C1 segment of cervical spinal cord (tissue), 14 donors: ENCODE results near the gene MTSS2.

Experiments used
- DNase-seq, 14 donors: peaks; one replicate each; lab custom pipeline; 2025; lab: John Stamatoyannopoulos, UW

MTSS2 gene

DNA sequence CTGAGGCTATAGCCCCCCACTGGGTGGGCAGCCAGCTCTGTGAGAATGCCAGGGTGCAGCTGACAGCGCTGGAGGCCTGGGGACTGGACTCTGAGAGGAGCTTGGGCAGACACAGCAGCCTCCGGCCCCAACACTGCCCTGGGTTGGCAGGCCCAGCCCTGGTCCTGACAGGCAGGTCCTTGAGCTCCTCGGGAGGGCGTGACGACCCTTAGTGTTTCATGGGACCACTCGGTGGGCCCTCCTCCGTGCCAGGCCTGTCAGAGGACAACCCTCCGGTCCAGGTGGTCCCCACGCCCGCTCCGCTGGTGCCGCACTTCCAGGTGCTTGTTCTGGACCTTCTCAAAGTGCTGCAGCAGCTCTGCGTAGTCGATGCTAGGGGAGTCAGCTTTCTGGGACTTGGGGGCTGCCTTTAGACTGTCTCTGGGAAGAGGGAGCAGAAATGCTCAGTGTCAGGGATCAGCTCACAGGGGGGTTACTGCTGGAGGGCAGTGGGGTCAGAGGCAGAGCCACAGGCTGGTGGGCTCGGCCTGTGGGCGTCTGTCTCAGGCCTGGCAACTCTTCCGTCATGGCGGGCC lies 1.9 kb upstream of the MTSS2 start:
- peak in 2 of 14 donors; percentile 54 to 56 for DNase-seq

DNA sequence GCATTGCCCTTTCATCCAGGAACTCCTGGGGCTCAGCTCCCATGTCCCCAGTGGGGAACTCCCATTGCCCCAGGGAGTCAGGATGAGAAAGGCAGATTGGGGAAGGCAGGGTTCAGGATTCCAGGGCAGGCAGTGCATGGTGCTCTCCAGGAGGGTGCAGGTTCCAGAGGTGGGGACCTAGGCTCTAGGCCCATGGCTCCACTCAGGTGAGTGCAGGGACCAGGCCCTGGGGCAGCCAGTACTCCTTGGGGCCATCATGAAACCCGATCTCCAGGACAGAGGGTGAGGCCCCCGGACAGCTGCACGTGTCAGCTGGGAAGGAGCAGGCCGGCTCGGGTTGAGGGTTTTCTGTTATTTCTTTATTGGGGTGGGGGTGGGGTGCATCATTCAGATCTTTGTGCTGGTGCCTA lies 1.3 kb upstream of the MTSS2 start:
- DNase-seq = no peak

DNA sequence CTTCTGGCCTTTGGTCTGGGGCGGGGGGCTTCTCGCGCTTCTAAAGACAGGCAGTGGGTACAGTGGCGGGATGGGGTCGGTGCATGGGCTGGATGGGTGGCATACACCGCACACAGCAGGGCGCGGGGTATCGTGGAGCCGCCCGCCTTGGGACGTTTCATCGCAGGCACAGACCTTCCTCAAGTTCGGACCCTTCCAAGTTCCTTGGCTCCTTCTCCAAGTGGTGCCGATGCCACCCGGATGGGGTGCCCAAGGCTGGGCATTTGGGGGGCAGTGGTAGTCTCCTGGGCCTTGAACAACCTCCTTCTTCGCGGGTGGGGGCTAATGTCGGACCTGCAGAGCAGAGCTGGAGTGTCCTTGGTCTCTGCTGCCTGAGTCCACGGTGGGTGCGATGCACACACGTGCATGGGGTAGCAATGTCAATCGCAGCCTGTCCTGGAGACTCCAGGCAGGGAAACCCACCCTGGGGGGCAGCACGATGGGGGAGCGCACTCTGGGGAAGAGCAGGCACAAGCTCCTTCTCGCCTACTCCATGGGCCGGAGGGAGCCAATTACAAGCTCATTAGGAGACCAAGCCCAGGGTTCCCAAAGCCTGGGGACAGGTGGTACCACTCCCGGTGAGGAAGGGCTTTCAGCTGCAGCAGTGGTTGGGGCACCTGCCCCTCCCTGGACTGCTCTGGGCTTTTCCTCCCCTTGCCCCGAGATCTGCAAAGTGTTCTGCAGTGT lies 686 bp upstream of the MTSS2 start:
- DNase-seq = peak in 1 of 14 donors; percentile 49

DNA sequence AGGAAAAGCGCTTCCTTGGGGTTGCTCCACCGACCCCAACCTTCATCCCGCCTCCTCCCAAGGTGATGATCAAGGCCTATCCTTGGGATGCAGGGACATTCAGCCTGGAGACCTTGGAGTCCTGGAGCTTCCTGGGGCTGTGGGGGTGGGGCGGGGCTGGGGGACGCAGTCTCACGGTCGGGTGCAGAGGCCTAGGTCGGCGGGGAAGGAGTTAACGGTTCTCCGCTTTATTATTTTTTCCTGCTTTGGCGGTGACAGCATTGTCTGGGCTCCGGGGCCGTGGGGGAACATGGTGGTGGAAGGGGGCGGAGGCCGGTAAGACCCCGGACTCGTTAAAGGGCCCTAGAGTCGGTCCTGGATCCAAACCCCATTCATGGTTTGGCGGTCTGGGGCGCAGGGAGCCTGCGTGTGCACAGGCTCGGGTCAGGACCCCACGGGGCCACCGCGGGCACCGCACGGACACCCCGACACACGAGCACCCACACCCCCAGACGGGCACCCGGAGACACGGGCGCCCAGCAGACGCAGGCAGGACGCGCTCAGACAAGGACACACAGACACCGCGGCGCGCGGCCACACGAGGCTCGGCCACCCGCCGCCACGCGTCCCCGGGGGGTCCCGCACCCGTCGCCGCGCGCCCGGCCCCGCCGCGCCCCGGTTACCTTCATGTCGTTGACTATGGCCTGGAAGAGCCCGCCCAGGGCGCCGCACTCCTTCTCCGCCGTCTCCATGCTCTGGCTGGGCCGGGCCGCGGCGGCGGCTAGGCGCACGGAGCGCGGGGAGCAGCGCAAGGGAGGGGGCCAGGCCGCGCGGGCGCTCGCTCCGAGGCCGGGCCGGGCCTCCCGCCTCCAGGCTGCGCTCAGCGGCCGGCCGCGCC lies 554 bp downstream of the MTSS2 start:
- peak in 1 of 14 donors; percentile 47 for DNase-seq

DNA sequence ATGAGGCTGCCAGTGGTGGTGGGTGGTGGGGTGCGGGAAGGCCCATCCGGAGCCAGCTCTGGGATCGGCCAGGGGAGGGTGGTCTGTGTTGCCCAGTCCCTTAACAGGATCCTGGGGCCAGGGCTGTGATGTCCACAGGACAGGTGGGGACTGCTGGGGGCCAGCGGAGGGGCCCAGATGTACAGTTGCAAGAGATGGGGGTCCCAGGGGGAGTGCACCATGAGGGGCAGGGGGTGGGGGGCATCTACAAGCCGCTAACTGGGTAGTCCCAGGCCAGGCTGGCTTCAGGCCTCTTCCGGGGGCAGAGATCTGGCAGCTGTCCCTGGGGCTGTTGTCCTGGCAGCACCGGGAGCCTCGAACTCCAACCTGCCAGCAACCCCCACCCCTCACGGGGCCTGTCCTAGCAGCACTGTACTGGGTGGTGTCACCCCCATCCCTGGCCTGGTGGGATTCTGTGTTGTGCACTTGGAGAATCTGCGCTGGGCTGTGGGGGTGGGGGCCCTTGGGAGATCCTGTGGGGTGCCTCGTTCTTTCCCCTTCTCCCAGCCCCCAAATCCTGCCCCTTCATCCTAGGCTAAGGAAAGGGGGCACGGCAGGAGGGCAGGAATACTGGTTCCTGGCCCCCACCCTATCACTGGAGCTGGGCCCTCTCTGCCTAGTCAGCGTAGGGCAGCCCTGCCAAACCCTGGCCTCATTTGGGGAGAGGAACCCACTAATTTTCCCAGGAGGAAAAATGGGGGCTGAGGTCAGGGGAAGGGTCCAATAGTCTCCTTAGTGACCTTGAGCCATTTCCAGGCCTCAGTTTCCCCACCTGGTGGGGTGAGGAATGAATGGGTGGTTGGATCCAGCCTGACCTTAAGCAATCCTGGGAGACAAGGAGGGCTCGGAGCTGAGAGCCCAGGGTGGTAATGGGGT lies 1.4 kb downstream of the MTSS2 start:
- peak in 3 of 14 donors; percentile 27 to 48 (median 46) for DNase-seq

DNA sequence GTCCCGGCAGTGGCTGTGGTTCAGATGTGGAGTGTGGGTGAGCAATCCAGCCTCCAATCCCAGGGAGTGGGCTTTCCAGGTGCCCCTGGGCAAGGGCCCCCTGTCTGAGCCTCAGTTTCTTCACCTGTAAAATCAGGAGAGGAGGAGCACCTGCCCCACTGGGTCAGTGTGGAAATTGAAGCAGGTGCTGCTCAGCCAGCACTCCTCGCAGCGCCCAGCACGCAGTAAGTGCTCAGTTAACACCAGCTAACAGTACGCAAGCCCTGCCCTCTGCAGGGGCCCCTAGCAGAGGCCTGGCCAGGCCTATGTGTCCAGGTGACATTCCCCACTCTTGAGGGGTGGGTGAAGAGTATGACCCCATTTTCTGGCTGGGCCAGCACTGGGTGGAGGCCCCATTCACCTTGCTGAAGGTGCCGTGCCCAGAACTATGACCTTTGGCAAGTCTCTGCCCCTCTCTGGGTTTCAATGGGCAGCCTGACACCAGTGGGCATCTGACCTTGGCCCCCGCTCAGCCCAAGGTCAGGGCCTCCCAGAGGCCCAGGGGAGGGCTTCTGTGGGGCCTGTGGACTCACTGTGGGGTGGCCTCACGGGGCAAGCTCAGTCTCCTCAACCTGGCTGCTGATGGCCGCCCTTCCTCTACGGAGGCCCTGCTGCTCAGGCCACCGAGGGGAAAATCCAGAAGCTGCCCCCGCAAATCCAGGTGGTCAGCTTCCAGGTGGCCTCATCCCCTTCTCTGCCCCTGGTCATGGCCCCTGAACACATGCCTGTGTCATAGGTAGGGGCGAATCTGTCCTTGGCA lies 2.5 kb downstream of the MTSS2 start:
- DNase-seq = no peak

DNA sequence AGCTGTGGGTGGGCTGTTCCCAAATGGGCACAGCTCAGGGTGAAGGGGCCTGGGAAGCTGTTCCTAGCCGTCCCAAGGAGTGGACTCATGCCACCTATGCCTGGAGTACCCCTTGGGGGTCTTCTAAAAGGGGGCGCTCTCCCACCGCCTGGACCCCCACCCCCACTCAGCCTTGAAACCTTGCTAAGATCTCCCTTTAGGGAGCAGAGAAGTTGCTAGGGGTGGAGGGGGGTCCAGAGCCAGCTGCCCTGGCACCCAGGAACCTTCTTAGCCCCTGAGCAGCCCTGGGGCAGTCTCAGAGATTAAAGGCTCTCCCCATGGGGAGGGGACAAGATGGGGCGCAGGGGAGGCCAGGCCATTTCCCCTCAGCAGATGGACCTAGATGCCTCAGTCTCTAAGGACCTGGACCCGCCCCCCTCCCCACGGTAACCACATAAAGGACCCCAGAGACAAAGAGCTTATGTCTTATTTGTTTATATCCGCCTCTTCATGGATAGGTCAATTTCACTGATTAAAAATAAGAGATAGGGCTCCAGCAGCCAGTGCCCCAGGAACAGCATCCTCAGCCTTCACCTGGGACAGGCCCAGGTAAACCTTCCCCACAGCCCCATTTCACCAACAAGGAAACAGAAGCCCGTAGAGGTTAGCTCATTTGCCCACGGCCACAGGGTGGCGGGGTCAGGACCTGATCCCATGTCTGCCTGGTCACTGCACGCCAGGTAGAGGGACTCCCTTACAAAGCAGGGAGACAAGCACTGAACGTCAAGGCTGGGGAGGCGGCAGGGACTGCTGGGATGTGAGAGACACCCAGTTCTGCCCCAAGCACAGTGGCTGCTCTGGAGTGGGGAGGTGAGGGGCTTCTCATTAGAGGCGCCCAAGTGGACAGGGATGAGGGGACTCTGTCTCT lies 3.4 kb downstream of the MTSS2 start:
- DNase-seq = no peak

DNA sequence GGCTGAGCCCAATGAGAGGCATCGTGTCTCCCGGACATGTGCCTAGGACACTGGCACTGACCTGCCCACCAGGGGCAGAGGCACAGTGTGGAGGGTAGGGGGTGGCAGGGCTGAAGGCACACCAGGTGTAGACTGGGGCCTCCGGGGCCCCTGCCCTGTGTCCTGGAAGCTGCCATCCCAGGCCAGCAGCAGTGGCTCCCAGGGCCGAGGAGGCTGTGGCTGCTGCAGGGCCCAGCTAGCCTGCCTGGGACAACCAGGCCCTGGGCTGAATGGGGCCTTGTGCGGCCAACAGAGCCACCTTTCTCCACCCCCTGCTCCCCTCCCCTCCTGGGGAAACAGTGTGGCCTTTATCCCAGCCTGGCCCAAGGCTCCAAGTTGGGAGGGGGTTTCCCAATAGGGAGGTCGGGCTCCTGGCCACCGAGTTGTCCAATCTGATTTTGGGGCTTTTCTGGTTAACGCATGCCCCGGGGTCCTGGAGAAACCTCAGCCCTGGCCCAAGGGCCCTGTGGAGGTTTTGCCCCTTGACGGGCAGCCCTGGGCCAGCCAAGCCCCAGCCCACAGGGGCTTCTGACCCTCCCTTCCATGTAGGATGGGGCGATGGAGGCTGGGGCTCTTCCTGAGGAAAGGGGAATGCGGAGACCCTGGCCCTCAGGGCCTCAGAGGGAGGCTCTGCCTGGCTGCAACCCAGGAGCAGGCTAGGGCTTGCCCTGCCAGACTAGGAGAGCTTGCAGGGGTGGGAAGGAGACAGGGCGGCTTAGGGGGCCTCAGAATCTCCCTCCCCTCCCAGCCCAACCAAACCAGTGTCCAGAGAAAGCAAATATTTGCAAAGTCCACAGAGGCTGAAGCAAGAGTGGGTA lies 4.2 kb downstream of the MTSS2 start:
- peak in 13 of 14 donors; percentile 43 to 88 (median 74) for DNase-seq

DNA sequence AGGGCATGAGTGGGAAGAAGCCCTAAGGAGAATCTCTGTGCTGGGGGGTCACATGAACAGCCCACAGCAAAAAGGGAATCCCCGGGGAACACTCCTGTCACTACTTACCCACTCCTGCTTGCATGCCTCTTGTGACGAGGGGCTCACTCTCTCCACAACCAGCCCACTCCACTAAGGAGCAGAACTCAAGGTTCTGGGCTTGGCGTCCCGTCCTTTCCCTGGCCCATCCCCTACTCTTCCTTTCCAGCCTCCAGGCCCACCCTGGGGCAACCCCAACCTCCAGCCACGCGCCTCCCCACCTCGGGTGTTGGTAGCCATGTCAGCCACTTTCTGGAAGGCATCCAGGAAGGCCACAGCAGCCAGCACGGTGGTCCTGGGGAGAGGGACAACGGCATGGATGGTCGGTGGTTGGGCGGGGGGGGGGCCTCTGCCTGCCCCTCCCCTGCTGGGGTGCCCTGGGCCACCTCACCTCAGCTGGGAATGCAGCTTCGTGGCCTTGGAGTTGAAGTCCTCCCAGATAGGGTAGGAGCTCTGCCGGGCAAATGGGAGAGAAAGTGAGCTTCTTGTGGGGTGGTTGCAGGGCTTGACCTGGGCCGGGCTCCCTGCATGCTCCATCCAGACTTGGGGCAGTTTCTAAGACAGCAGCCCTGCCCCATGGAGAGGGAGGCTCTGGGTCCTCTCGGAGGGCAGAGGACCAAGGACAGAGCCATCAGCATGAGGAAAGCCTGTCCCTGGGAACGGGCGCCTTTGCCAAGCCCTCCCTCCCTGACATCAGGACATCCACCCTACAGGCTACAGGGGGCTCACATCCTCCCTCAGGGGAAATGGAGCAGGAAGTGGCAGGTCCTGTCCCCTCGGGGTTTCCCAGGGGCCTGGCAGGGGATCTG lies 5.1 kb downstream of the MTSS2 start:
- DNase-seq = peak in 1 of 14 donors; percentile 58

DNA sequence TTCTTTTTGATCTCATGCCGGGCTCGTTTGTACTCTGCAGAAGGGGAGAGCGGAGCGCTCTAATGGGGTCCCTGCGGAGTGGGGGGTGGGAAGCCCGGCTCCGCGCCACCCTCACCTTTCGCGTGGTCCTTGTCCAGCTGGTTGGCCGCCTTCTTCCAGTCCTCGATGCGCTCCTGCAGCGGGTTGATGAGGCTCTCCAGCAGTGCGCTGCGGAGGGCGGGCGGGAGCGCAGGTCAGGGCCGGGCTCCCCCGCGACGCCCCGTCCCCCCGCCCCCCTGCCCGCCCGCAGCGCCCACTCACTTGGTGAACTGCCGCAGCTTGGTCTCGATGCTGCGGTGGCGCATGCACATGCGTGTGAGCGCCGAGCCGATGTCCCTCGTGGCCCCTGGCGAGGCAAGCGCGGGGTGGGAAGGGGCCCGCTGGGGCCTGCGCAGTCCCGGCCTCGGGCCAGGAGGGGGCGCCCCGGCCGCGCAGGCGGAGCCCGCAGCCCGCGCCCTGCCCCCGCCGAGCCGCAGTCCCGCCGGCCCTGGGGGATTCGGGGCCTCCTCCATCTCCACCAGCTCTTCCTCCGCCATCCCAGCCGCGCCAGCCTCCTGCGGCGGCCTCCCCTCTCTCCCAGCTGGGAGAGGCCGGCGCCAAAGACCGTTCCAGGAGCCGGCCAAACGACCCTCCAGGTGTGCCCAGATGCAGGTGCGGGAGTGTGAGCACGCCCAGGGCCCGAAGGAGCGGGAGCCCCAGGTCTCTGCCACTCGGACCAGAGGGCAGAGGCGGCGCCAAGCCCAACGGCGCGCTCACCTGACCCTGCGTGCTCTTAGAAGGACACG lies 6.0 kb downstream of the MTSS2 start:
- no peak for DNase-seq

DNA sequence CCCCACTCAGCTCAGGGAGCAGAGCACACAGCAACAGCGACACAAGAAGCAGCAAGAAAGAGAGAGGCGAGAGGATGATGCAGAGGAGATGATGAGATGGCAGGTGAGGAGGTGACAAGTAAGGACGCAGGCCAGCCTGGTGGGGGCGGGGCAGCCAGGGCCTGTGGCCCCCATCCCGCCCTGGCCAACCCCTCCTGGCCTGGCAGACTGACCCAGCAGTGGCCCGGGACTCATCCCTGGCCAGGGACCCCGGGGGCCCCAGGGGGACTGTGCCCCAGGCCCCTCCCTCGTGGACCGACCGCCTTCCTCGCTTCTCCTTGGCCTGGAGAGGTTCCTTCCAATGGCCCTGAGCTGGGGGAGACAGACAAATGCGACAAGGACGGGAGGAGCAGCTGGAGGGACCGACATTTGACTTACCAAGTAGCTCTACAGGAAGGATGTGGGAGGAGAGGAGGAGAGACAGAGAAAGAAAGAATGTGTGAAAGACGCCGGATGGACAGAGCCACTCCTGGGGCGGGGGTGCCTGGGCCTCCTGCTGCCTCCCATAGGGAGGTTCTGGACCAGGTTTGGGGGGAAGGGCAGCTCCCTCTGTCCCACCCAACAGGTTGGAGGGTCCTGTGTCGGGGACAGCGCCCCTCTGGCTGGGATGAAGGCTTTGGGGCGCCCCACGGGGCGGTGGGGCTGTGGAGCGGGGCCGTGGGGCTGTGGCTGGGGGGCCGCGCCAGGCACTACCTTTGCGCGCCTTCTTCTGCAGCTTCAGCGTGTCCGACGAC lies 6.8 kb downstream of the MTSS2 start:
- DNase-seq = no peak

DNA sequence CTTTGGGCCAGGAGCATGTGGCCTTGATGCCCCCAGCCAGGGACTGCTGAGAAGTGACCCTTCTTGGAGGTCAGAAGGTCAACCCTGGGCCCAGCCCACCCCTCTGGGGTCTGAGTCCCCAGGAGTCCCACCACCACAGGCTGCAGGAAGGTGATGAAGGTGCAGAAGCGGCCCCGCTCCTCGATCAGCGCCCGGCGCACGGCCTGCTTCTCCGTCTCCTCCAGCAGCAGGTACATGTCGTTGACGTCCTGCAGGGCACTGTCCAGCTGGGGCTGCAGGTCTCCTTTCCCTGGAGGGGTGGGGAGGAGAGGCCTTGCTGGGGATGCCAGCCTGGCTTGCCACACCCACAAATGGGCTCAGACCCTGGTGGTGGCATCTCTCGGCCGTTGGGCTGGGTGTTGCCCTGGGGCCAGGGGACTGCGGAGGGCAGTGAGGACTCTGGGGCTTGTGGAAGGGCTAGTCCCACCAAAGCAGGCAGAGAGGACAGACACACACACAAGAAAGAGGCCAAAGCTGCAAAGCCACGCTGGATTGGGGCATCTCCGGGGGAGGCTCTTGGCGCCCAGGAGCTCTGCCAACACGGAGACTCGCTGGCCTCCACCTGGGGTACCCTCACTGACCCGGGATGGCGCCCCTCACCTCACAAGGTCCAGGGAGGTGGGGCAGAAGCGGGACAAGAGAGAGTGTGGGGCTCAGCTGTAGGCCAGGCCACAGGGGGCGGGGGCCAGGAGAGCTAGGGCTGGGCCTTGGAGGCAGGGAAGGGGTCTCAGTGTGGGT lies 7.5 kb downstream of the MTSS2 start:
- no peak for DNase-seq

DNA sequence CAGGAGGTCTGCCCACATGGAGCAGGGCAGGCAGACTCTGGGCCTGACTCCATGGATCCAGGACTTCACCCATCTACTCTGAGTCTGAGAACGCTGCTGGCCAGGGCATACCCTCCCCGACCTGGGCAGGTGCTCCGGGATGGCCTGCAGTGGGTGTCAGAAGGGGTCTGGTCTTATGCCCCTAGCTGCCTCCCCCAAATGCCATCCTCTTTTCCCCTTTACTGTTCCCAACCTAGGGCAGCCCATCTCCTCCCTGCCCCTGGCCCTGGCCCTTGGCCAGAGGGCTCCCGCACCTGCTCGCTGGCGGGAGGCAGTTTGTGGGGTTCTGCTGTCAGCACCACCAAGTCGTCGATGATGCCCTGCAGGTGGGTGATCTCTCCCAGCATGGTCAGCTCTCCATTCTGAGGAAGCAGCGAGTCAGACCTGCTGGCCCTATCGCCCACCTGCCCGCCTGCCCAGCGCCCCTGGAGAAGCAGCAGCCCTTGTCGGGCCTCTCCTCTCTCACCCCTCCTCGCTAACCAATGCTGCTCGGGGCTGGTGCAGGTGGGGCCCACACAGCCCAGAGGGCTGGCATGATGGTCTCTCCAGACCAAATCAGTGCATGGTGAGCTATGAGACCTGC lies 8.2 kb downstream of the MTSS2 start:
- no peak for DNase-seq

DNA sequence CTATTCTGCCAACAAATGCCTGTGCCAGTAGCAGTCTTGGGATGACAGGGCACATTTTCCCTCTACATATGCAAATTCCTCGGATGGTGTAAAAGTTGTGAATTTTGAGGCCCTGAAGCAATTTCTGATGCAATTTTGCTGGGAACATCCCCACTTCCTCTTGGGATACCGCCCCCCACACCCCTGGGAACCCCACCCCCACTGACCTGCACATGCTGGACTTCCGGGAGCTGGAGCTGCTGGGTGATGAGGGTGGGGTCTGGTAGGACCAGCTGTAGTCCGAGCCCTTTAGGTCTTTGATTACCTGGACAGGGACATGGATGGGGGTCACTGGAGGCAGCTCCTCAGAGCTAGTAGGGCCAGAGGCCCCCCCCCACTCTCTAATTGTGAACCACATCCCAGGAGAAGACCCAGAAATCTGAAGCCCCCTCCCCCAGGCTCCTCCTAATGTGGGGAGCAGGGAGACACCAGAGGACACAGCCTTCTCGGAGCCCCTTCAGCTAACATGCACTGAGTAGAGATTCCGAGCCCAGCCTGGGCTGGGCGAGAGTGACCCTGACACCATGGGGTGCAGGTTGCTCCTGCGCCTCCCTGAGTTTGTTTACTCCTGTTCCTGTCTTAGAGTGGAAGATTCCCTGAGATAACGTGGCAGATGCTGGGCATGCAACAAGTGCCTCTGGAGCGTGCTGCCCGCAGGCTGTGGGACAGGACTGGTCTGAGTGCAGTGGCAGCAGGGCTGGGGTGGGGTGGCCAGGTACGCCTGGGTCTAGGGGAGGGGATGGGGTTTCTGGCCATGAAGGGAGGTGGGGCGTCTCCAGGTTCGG lies 9.0 kb downstream of the MTSS2 start:
- DNase-seq = no peak
